ENCODE measurements around the gene CRYBB3.
"Not testable (repeated sequence)": the region's sequence is repeated elsewhere in the genome, so short reads cannot be mapped to it uniquely, and the experiment has no call there.

CRYBB3 gene

DNA sequence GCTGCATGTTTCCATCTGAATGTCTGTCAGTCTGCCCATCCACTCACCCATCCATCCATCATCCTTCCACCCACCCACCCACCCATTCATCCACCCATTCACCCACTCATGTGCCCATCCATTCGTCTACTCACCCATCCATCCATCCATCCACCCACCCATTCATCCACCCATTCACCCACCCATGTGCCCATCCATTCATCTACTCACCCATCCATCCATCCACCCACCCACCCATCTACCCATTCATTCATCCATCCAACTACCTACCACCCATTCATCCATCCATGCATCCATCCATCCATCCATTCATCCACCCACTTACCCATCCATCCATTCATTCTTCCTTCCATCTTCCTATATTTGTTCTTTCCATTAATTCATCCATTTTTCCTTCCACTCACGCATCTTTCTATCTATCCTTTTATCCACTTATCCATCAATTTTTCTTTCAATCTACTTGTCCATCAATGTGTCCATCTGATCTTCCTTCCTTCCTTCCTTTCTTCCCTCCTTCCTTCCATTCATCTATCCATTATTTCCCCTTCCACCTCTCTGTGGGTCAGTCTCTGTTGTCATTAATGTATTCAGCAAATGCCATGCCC, 8.0 kb downstream of the CRYBB3 start:
- no peak for DNase-seq

DNA sequence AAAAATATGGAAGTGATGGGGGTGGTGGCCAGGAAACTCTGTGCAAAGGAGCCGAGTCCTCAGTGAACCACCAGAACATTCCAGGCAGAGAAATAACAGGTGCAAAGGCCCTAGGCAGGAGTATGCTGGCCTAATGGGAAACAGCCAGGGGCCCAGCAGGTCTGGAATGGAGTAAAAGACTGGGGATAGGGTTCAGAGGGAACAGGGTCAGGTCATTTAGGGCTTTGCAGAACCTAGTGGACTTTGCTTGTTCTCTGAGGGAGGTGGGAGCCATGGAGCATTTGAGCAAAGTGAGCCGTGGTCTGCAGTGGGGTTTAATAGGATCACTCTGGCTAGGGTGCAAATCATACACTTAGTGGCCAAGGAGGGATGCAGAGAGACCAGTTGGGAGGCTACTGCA, 8.7 kb downstream of the CRYBB3 start:
- no peak for DNase-seq

DNA sequence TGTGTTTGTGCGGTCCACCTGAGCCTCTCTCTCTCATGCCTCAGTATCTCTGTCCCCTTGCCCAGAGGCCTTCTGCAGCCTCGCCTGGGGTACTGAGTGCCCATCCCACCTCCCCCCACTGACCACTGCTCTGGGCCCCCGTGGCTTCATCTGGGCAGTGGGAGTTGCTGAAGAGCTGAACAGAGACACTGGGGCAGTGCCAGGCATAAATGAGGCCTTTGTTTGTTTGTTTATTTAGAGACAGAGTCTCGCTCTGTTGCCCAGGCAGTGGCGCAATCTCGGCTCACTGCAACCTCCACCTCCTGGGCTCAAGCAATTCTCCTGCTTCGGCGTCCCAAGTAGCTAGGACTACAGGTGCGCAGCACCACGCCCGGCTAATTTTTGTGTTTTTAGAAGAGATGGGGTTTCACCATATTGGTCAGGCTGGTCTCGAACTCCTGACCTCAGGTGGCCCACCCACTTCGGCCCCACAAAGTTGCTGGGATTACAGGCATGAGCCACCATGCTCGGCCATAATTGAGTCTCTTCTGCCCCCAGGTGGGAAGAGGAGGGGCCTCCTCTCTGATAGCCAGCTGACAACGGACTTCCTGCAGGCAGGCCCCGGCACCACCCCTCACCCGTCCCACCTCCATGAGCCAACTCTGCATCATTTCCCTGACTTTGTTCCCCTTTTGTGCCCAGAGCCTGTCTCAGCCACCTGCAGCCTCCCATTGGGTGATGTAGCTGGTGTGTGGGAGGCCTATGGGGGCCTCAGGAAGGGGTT, 9.3 kb downstream of the CRYBB3 start:
- DNase-seq: no peak

DNA sequence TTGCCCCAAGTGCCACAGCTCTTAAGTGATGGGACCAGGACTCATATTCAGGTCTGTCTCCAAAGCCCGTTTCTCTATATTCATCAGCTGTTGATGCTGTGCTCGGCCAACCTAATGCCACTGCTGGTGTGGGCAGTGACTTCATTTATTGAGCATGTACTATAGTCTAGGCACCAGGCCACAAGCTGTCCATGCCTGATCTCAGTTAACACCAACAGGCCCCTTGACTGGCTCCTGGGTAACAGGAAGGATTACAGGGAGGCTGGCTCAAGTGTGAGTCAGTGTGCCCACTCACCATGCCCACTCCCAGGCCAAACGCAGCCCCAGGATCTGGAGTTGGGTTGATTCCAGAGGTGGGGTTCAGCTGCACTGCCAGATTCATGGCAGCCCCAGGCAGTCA, 11.1 kb downstream of the CRYBB3 start:
- DNase-seq: no peak

DNA sequence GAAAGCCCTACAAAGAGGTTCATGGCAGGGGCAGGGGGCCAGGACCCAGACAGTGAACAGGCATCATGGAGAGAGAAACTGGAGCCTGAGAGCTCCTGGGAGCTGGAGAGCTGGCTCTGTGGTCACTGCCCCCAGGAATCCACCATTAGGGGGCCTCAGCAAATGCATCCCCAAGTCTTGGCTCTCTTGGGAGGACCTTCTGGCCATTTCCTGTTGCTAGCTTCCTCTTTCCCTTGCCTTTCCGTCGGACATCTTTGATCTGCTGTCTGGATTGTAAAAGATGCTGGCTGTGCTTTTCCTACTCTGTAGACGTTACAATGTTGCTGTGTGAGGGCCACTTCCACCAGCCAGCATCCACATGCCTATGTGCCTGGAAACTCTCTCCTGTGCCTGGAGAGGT, 12.7 kb downstream of the CRYBB3 start:
- DNase-seq: no peak

DNA sequence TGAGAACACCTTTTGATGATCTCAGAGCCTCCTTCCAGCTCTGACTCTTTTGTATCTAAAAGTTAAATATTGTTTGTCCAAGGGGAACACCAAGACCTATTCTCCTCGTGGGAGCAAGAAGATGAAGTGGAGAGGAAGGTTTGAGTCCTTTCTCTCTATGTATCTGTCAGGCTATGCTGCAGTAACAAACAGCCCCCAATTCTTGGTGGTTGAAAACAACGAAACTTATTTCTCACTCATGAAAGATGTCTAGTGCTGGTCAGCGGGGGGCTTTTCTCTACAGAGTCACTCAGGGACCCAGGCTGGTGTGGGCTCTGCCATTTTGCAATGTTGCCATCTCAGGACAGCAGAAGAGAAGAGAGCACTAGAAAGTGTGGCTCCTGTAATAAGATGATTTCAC, 13.6 kb downstream of the CRYBB3 start:
- DNase-seq: no peak

DNA sequence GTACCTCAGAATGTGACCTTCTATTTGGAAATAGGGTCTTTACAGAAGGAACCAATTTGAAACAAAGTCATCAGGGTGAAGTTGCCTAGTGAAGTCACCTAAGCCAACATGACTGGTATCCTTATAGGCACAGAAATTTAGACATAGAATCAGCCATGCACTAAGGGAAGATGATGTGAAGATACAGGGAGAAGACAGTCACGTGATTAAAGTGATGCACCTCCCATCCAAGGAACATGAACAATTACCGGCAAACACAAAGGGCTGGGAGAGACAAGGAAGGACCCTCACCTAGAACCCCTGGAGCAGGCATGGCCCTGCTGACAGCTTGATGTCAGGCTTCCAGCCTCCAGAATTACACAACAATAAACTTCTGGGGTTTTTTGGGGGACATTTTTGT, 16.6 kb downstream of the CRYBB3 start:
- no peak for DNase-seq

DNA sequence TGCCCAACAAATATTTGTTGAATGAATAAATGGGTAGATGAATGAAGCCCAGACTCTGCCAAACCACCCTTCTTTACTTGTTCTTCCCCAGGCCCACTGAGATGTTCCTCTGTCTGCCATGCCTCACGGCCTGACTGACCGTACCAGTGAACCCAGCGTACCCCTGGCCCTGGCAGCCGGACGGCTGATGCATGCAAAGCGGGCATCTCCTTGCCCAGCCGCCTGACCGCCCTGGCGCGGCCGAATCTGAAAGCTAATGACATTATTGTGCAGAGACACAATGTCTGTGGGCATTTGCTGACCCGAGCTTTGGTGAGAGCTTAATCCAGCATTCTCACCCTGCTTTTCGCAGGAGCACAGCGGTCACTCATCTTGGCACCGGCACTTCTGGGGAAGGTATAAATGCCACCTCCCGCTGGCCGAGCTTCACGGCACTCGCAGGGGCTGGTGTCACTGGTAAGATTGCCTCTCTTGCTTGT, 19.6 kb downstream of the CRYBB3 start, which contains the start of gene CRYBB2:
CRYBB2 (plus strand) TSS at position 429 of the 479 bp plus-strand sequence. CDS start 1,791 bp downstream, outside the sequence.
- no peak for DNase-seq

DNA sequence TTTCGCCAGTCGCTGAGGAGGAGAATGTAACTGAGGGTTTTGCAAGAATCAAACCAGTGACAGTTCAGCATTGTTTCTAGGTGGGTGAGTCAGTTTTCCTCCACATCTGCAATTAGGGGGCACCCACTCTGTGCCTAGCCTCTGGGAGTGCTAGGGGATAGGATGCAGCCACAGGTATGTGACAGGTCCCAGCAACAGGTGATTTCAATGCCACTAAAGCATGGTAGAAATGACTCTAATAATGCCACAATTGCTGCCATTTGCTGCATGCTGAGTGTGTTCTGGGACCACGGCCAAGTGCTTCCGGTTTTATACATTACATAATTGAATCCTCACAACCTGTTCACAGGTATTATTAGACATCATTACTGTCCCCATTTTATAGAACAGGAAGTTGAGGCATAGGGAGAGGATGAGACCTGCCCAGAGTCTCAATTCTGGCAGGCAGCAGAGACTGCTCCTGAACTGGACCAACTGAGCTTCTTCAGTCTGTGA, 20.3 kb downstream of the CRYBB3 start:
- DNase-seq: no peak

DNA sequence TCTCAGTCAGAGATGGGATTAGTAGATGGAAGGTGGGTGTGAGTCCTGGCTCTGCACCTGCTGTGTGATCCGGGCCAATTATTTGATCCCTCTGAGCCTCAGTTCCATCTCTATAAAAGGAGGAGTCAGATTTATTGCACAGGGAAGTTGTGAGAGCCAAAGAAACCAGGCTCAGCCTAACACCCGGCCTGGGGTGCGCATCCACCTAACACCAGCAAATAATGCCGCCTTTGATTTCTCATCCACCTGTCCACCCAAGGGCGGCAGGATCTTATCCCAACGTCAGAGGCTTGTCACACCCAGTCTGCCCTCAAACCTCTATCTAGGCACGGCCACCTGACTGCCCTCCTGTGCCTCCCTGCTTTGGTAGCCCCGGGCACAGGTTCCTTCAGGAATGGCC, 22.1 kb downstream of the CRYBB3 start:
- DNase-seq: no peak

DNA sequence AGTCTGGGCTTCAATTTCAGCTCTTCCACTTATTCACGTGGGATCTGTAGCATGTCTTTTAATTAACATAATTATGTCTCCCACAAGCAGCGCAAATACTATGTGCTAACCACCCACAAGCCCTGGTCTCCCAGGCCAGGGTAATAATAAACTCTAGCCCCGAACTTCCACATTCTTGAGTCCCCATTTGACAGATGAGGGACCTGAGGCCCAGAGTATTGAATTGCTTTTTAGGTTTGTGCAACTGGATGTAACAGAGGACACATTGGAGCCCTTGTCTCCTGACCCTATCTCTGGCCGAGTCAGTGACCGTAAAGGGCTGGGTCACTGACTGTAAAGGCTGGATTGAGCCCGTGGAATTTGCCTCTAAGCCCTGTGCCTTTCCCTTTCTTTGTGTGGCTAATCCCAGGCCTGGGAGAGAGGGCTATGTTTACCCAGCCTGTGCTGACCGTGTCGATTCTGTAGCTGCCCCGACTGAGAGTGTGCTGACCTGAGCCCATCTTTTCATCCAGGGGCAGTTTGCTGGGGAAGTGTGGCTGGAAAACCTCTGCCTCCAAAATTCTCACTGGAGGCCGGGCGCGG, 23.7 kb downstream of the CRYBB3 start:
- no peak for DNase-seq

DNA sequence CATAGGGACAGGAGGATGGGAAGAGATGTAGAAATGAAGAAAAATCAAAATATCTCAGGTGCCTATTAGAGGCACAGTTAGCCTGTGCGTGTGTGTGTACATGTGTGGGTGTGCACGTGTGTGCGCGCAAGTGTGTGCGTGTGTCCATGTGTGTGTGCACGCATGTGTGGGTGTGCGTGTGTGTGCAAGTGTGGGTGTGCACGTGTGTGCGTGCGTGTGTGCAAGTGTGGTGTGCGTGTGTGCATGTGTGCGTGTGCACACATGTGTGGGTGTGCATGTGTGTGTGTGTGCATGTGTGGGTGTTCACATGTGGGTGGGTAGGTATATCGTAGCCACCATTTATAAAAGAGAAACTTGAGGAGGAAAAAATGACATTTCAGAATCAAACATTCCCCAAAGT, 29.2 kb downstream of the CRYBB3 start:
- no peak for DNase-seq

DNA sequence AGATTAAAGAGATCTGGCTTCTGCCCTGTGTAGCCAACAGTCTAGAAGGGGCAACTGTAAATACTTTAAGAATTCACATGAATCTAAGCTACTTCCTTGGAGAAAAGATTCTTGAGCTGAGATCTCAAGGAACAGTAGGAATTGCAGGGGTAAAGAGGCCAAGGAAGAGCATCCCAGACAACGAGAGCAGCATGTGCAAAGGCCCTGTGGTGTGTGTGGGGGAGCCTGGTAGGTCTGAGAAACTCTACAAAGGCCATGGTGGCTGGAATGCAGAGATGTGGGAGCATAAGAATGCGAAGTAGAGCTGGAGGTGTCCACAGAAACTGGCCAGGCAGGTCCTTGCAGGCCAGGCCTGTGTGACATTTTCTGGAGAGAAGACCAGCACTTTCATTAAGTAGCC, 31.1 kb downstream of the CRYBB3 start:
- DNase-seq: not testable (repeated sequence)

DNA sequence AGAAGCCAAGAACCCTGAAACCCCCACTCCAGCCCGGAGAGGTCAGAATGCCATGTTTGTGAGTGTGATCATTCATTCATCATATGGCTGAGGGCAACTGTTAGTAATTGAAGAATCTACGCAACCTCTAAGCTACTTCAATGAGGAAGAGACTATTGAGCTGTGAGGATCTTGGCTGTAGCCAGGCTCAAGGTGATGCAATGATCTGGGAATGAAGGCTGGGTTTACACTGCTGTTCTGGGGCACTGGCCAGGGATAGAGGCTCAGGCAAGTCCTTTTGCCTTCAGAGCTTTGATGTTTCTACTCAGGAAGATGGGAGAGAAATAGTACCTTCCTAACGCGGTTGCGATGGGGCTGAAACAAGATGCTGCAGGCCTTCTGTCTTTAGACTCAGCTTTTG, 32.6 kb downstream of the CRYBB3 start:
- DNase-seq: no peak

DNA sequence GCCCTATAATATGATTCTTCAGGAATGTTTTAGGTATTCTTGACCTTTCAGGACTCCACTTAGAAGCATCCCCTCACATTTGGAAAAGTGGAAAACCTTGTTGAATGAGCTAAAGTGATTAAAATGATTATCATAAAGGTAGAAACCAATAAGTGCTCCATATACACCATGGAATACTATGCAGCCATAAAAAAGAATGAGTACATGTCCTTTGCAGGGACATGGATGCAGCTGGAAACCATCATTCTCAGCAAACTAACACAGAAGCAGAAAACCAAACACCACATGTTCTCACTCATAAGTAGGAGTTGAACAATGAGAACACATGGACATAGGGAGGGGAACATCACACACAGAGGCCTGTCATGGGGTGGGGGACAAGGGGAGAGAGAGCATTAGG, 34.0 kb downstream of the CRYBB3 start:
- not testable (repeated sequence) for DNase-seq

DNA sequence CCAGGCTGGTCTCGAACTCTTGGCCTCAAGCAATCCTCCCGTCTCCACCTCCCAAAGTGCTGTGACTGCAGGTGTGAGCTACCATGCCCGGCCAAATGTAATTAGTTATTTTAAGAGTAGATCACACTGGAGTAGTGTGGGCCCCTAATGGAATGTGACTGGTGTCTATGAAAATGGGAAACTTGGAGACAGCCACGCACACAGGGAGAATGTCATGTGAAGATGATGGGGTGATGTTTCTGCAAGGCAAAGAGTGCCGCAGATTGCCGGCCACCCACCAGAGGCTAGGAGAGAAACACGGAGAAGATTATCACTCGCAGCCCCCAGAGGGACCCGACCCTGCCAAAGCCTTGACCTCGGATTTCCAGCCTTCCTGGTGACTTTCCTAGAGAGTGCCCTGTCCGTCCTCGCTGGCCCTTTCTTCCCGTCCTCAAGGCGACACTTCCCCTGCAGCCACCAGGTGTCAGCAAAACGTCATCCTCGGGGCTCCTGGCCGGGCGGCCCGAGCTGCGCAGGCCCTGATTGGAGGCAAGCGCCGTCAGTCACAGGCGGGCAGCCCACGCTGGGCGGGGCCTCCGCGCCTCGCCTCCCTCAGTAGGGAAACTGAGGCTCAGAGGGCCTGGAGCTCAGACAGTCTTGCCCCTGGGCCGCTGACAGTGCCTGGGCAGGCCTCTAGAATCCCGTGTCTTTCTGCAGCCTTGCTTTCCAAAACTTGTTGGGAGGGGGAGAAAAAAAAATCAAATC, 36.1 kb downstream of the CRYBB3 start:
- DNase-seq: peak; percentile 76 to 80

DNA sequence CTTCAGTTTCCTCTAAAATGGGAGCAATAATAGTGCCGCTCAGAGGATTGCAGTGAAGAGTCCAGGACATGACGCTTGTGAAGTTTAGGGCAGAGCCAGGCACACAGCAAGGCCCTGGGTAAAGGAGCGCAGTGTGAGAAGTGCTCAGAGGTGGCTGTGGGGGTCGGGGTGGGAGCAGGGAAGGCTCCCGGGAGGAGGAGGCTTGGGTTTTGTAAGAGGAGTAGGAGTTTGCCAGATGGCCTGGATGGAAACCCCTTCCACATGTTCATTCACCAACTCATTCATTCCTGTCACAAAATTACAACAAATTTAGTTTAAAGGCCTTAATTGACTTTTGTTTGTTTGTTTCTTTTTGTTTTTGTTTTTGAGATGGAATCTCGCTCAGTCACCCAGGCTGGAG, 36.8 kb downstream of the CRYBB3 start:
- no peak for DNase-seq

DNA sequence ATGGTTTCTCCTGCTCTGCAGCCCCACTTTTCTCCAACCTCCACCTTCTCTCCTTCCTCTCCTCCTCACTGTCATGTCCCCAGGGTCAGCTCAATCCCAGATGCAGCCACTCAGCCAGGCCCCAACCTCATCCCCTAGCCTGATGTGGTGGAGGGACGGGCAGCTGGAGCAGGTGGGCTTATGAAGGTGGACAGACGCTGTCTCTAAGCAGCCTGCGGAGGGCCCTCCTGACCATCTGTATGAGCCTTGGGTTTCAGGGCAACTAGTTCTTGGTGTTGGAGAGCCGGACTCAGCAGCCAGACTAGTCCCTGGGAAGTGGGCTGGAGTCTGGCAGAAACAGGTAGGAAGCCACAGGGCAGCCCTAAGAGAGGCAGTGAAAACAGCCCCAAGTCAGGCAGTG, 37.8 kb downstream of the CRYBB3 start:
- no peak for DNase-seq

DNA sequence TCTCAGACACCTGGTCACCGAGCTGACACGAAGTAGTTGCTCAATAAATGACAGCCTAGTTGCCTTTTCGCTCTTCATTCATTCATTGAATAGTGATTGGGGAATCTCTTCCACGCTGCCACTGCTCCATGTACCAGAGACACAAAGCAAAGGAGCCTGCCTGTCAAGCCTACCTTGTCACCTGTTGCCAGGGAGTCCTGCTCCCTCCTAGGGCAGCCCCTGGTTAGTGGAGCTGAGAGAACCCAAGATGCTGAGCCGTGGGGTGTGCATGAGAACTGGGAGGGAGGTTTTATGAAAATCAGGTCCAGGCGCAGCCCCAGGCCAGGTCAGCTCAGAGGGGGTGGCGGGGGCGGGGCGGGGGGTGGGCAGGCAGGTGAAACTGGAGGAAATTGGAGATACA, 38.4 kb downstream of the CRYBB3 start:
- not testable (repeated sequence) for DNase-seq

DNA sequence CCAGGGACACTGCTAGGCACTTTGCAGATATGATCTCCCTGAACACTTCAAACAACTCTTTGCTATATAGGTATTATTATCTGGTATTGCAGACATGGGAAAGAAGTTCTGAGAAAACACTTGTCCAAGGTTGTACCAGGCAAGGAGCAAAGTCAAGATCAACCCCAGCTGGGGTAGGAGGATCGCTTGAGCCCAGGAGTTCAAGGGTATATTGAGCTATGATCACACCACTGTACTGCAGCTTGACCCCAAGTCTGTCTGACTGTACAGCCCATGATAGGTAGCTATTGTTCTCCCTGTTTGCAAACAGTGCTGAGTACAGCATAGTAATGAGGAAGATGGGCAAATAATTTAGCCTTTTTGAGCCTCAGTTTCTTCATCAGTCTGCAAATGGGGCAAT, 55.5 kb downstream of the CRYBB3 start:
- DNase-seq: not testable (repeated sequence)
